CD14-positive monocyte (primary cell): Measurements from ENCODE around the gene GNG8. TPM values are rescaled to one million over a fixed set of nuclear protein-coding genes. Genes with fewer than 3 reads are reported as not detected.

ENCODE experiments used
- DNase-seq, 3 donors: peaks; one replicate each; pipeline ENCODE4 v3.0.0-alpha.2; 2011 to 2022
- H2AFZ ChIP-seq: 2 replicates; pipeline ENCODE4 v1.6.0; 2012; ENCODE audit warnings: mild to moderate bottlenecking, low read depth, low read length, inconsistent platforms; ENCODE audit not compliant: insufficient read depth, poor library complexity, severe bottlenecking
- H3K27ac ChIP-seq, 2 donors: 1 replicate in 1 of 2; 2 replicates in 1 of 2; pipeline ENCODE4 v1.5.1; 2012 to 2013; ENCODE audit warnings: low read length in 2 of 2, control low read depth in 1 of 2, inconsistent platforms in 1 of 2, low read depth in 1 of 2, mild to moderate bottlenecking in 1 of 2
- H3K27me3 ChIP-seq, 2 donors: one replicate each; pipeline versions ENCODE4 v1.6.0 to v1.6.1; 2011 to 2013; ENCODE audit warnings: low read length in 2 of 2; ENCODE audit not compliant: control insufficient read depth in 2 of 2, insufficient read depth in 2 of 2
- H3K36me3 ChIP-seq, 2 donors: replicated peaks in 1 of 2; 1 replicate in 1 of 2; 2 replicates in 1 of 2; pipeline versions ENCODE4 v1.5.1 to v1.6.1; 2012 to 2013; ENCODE audit warnings: low read length in 2 of 2, control low read depth in 1 of 2, inconsistent platforms in 1 of 2, mild to moderate bottlenecking in 1 of 2; ENCODE audit not compliant: insufficient read depth in 2 of 2, control insufficient read depth in 1 of 2
- H3K4me1 ChIP-seq, 2 donors: 1 replicate in 1 of 2; 2 replicates in 1 of 2; pipeline versions ENCODE4 v1.5.1 to v1.6.1; 2012 to 2013; ENCODE audit warnings: low read length in 2 of 2, control low read depth in 1 of 2, inconsistent platforms in 1 of 2, mild to moderate bottlenecking in 1 of 2, moderate library complexity in 1 of 2; ENCODE audit not compliant: insufficient read depth in 2 of 2, control insufficient read depth in 1 of 2
- H3K4me2 ChIP-seq: replicated peaks from 2 replicates; pipeline ENCODE3; 2012; ENCODE audit warnings: low read length, moderate library complexity, mild to moderate bottlenecking; ENCODE audit not compliant: poor library complexity, severe bottlenecking; ENCODE audit errors: extremely low read depth
- H3K4me3 ChIP-seq, 3 experiments: fragments of 200-600 bp in 1 of 3; sonication (generic) in 1 of 3; replicated peaks in 1 of 3; 1 replicate in 2 of 3; 2 replicates in 1 of 3; pipeline ENCODE4 v1.5.1; 2011 to 2013; ENCODE audit warnings: low read length in 3 of 3, mild to moderate bottlenecking in 3 of 3, control low read depth in 2 of 3, low read depth in 2 of 3, inconsistent platforms in 1 of 3, moderate library complexity in 1 of 3
- H3K79me2 ChIP-seq: 2 replicates; pipeline ENCODE4 v1.6.0; 2012; ENCODE audit warnings: mild to moderate bottlenecking, control low read depth, inconsistent platforms, low read length, moderate library complexity; ENCODE audit not compliant: insufficient read depth
- H3K9ac ChIP-seq: 2 replicates; pipeline ENCODE4 v1.6.0; 2017; ENCODE audit warnings: low read length, mild to moderate bottlenecking; ENCODE audit not compliant: insufficient read depth, poor library complexity, severe bottlenecking
- H3K9me3 ChIP-seq, 2 donors: replicated peaks in 1 of 2; 1 replicate in 1 of 2; 2 replicates in 1 of 2; pipeline versions ENCODE4 v1.5.1 to v1.6.1; 2012 to 2013; ENCODE audit warnings: low read length in 2 of 2, control low read depth in 1 of 2; ENCODE audit not compliant: control insufficient read depth in 1 of 2, insufficient read depth in 1 of 2
- H4K20me1 ChIP-seq: 2 replicates; pipeline ENCODE4 v1.6.0; 2012; ENCODE audit warnings: mild to moderate bottlenecking, low read length, control low read depth, moderate library complexity; ENCODE audit not compliant: insufficient read depth
- H3K27ac Mint-ChIP-seq, 7 donors: one replicate each; pipeline ENCODE4 v1.8.0; 2020; ENCODE audit warnings: mild to moderate bottlenecking in 7 of 7, mixed read lengths in 7 of 7, moderate library complexity in 6 of 7, inconsistent platforms in 2 of 7
- H3K27me3 Mint-ChIP-seq, 3 donors: one replicate each; pipeline ENCODE4 v1.8.0; 2021 to 2022; ENCODE audit warnings: low read depth in 3 of 3, mild to moderate bottlenecking in 3 of 3, mixed read lengths in 3 of 3, moderate library complexity in 3 of 3, inconsistent platforms in 1 of 3
- H3K36me3 Mint-ChIP-seq, 2 donors: one replicate each; pipeline ENCODE4 v1.8.0; 2020; ENCODE audit warnings: mixed read lengths in 2 of 2, inconsistent platforms in 1 of 2, mild to moderate bottlenecking in 1 of 2
- H3K4me1 Mint-ChIP-seq: one replicate; pipeline ENCODE4 v1.8.0; 2020; ENCODE audit warnings: mild to moderate bottlenecking, mixed read lengths
- H3K4me3 Mint-ChIP-seq, 2 donors: one replicate each; pipeline ENCODE4 v1.8.0; 2020; ENCODE audit warnings: mild to moderate bottlenecking in 2 of 2, mixed read lengths in 2 of 2, moderate library complexity in 1 of 2
- H3K9me3 Mint-ChIP-seq, 7 donors: one replicate each; pipeline ENCODE4 v1.8.0; 2020 to 2022; ENCODE audit warnings: mixed read lengths in 7 of 7, mild to moderate bottlenecking in 6 of 7, moderate library complexity in 6 of 7, inconsistent platforms in 2 of 7
- CTCF ChIP-seq: fragments of 200-600 bp; IDR thresholded peaks from one replicate; pipeline ENCODE4 v1.8.0; 2022; ENCODE audit warnings: antibody characterized with exemption, mild to moderate bottlenecking
- WGBS: methylation state at CpG from one replicate; pipeline ENCODE4 v1.1.5; 2013; ENCODE audit warnings: missing lambda C conversion rate; ENCODE audit not compliant: insufficient coverage; 5-methylcytosine and 5-hydroxymethylcytosine counted together
- intact Hi-C, 2 donors: fragments of 100-400 bp; cut with micrococcal nuclease; formaldehyde crosslinking; loops; one replicate each; pipeline versions ENCODE4 v1.15.0 to v1.15.1; 2023
- polyA plus RNA-seq, 3 donors: library from polyadenylated mRNA; depleted of rRNA in 1 of 3; unstranded in 2 of 3; stranded (reverse) in 1 of 3; fragments of 300-500 nt in 2 of 3; fragments of >200 nt in 1 of 3; fragmentation: Illumina TruSeq in 2 of 3; gene quantifications; 1 replicate in 2 of 3; 2 replicates in 1 of 3; pipeline ENCODE4 v1.2.3, GENCODE V29; 2012 to 2021

The GNG8 gene
- polyA plus RNA-seq, 3 donors = not detected

GRCh38 chr19:46607448-46607841 lies 28.6 kb downstream of the GNG8 start:
- H3K9ac ChIP-seq = no peak overlapping the region
- no peak overlapping the region for H3K4me2 ChIP-seq
- no peak overlapping the region for H3K4me3 Mint-ChIP-seq
- no peaks in the 10 kb centered on the region for H3K9me3 ChIP-seq
- DNase-seq = no peak
- peaks cover 0 to 3% (median 0%) of the 10 kb centered on the region in 7 donors for H3K9me3 Mint-ChIP-seq
- intact Hi-C loops = loop anchor here in 1 of 2 donors (10.0 kb wide), 1 partner anchor 53 kb away; no protein-coding TSS in a partner anchor
- H3K4me1 Mint-ChIP-seq = peaks cover 52% of the 10 kb centered on the region
- peaks cover 0 to 8% of the 10 kb centered on the region in 2 donors for H3K27me3 ChIP-seq
- peaks cover 80% of the 10 kb centered on the region for H4K20me1 ChIP-seq
- H3K36me3 Mint-ChIP-seq = peaks cover 62 to 70% of the 10 kb centered on the region in 2 donors
- 98% methylated on average over 8 of the region's 12 CpGs for WGBS
- peaks cover 49 to 54% of the 10 kb centered on the region in 2 donors for H3K36me3 ChIP-seq
- H3K79me2 ChIP-seq = peaks cover 39% of the 10 kb centered on the region
- H3K27ac Mint-ChIP-seq = peak overlapping the region in 1 of 7 donors; percentile 53
- H3K4me1 ChIP-seq = peaks cover 38 to 39% of the 10 kb centered on the region in 2 donors
- H3K27me3 Mint-ChIP-seq = peaks cover 6 to 19% (median 16%) of the 10 kb centered on the region in 3 donors
- no peak for TF ChIP-seq CTCF
- no peak overlapping the region for H3K4me3 ChIP-seq
- no peak overlapping the region for H3K27ac ChIP-seq
- H2AFZ ChIP-seq = no peak overlapping the region

DNA sequence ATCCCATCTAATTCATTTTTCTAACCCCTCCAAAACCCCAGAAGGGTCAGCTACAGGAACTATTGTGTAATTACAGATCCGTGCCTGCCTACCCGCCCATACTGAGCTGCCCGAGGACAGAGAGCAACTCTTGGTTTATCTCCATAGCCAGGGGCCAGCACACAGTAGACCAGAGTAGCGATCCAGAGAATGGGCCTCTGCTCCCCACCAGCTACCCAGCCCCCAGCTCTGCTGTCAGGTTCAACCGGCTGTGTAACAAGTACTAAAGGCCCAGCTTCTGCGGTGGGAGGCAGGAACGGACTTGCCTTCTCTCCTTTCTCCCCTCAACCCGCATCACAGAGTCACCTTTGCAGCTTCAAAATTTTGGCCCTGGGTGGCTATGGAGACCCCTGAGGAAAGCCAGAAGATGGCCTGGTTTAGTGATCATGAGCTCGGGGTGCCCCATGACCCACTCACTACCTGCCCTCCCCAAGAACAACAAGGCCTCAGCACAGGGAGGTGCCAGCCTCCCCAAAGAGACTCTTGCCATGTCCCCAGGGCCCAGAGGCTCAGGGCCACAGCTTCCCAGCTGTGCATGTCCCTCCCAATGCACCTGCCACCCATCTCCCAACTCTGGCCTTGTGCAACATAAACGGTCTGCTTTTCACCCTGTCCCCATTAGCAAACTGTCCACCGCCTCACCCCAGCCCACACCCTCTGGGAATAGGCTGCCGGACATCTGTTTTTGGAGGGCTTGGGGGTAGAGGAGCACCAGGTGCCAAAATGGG lies 29.1 kb downstream of the GNG8 start:
- peak overlapping the region in 1 of 7 donors; percentile 30 for H3K27ac Mint-ChIP-seq
- H3K4me2 ChIP-seq = no peak overlapping the region
- intact Hi-C loops = loop anchor here in 1 of 2 donors (10.0 kb wide), 1 partner anchor 52 kb away; no protein-coding TSS in a partner anchor
- no peak overlapping the region for H3K4me3 Mint-ChIP-seq
- H3K27me3 ChIP-seq = peaks cover 0 to 4% of the 10 kb centered on the region in 2 donors
- H2AFZ ChIP-seq = no peak overlapping the region
- WGBS = 59% methylated on average over 8 of the region's 12 CpGs
- H3K9ac ChIP-seq = no peak overlapping the region
- no peak for TF ChIP-seq CTCF
- peaks cover 62 to 70% of the 10 kb centered on the region in 2 donors for H3K36me3 Mint-ChIP-seq
- peaks cover 49 to 54% of the 10 kb centered on the region in 2 donors for H3K36me3 ChIP-seq
- H3K4me1 ChIP-seq = peaks cover 38 to 39% of the 10 kb centered on the region in 2 donors
- no peaks in the 10 kb centered on the region for H3K9me3 ChIP-seq
- no peak for DNase-seq
- peaks cover 52% of the 10 kb centered on the region for H3K4me1 Mint-ChIP-seq
- H3K79me2 ChIP-seq = peaks cover 45% of the 10 kb centered on the region
- H3K27me3 Mint-ChIP-seq = peaks cover 6 to 13% (median 11%) of the 10 kb centered on the region in 3 donors
- H3K27ac ChIP-seq = no peak overlapping the region
- no peak overlapping the region for H3K4me3 ChIP-seq
- peaks cover 86% of the 10 kb centered on the region for H4K20me1 ChIP-seq
- H3K9me3 Mint-ChIP-seq = peaks cover 0 to 3% (median 0%) of the 10 kb centered on the region in 7 donors
